Activated CD4-positive, alpha-beta T cell treated with anti-CD3 and anti-CD28 coated beads for 1 hour (primary cell): Measurements from ENCODE around the gene CCNA2.

Source experiments
- DNase-seq: peaks from one replicate; pipeline ENCODE4 v3.0.0-alpha.2; 2020

CCNA2 gene

GRCh38 chr4:121771869-121772268 lies 51.8 kb downstream of the CCNA2 start:
- no peak for DNase-seq

GRCh38 chr4:121769341-121769740 lies 54.3 kb downstream of the CCNA2 start:
- DNase-seq = no peak

- DNase-seq = no peak
These were observed 56.5 kb downstream of the CCNA2 start for GRCh38 chr4:121767166-121767565.
